Measurements from ENCODE around the gene CBL.
A peak's percentile ranks its signal among the peaks of the same experiment; 100 is the strongest.

CBL gene

GRCh38 chr11:119315131-119316015 is 109.2 kb downstream of the CBL start:
- DNase-seq = peak; percentile 65

GRCh38 chr11:119316016-119316728 is 110.0 kb downstream of the CBL start:
- no peak for DNase-seq

GRCh38 chr11:119316729-119317591 is 110.8 kb downstream of the CBL start, which contains the start of gene MCAM:
TSS of gene MCAM (minus strand) at chr11:119317130. CDS start at chr11:119317101, 29 bp downstream.
- DNase-seq = no peak

- DNase-seq = no peak
Measured at GRCh38 chr11:119317592-119318239, 111.6 kb downstream of the CBL start.

GRCh38 chr11:119318240-119319135 is 112.3 kb downstream of the CBL start:
- no peak for DNase-seq

GRCh38 chr11:119319136-119319699 is 113.1 kb downstream of the CBL start:
- no peak for DNase-seq

- DNase-seq = no peak
Measured at GRCh38 chr11:119319700-119320239, 113.6 kb downstream of the CBL start.

GRCh38 chr11:119320240-119320775 is 114.2 kb downstream of the CBL start:
- DNase-seq = no peak

- peak; percentile 43 for DNase-seq
Measured at GRCh38 chr11:119320776-119321524, 114.8 kb downstream of the CBL start.

- DNase-seq = no peak
Measured at GRCh38 chr11:119322360-119322739, 116.2 kb downstream of the CBL start.

- no peak for DNase-seq
Measured at GRCh38 chr11:119322921-119323531, 116.9 kb downstream of the CBL start.

GRCh38 chr11:119323532-119324033 is 117.4 kb downstream of the CBL start:
- peak; percentile 79 for DNase-seq

GRCh38 chr11:119324189-119324588 is 118.0 kb downstream of the CBL start:
- no peak for DNase-seq

- DNase-seq = no peak
Measured at GRCh38 chr11:119329320-119329719, 123.2 kb downstream of the CBL start.

GRCh38 chr11:119330237-119330636 is 124.1 kb downstream of the CBL start:
- no peak for DNase-seq

GRCh38 chr11:119332111-119332765 is 126.1 kb downstream of the CBL start:
- DNase-seq = no peak

GRCh38 chr11:119334174-119334930 is 128.2 kb downstream of the CBL start, which contains the start of gene RNF26:
TSS of gene RNF26 (plus strand) at chr11:119334527. CDS start at chr11:119335123, 596 bp downstream.
- DNase-seq = peak; percentile 92

All from activated naive CD4-positive, alpha-beta T cell treated with anti-CD3 and anti-CD28 coated beads, Interleukin-2, amount 50 U/mL, for 16 hours (primary cell).